HG03066 (cell line): ENCODE measurements around the gene COL4A6.

Experiments
- ATAC-seq: cut with Tn5 transposase; IDR thresholded peaks from one replicate; pipeline ENCODE4 v1.9.1; 2021; ENCODE audit warnings: low read depth; ENCODE audit not compliant: unreplicated experiment

Gene COL4A6

DNA sequence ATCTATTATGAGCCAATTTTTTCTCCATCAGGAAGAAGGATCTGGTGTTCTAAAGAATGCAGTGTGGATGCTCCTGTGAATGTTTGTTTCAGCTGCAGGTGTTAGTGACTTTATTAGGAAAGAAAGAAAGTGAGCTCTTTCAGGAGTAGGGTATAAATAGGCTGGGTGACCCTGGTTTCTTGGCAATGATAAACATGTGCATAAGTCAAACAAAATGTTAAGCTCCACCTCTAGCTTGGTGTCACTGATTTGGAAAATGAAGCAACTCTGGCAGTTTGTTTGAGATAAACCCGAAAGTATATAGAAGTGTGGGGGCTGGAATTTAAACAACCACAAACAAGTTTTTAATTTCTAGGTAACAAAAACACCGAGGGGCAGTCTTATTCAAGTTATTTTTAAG is 152.3 kb downstream of the COL4A6 start:
- no peak for ATAC-seq

DNA sequence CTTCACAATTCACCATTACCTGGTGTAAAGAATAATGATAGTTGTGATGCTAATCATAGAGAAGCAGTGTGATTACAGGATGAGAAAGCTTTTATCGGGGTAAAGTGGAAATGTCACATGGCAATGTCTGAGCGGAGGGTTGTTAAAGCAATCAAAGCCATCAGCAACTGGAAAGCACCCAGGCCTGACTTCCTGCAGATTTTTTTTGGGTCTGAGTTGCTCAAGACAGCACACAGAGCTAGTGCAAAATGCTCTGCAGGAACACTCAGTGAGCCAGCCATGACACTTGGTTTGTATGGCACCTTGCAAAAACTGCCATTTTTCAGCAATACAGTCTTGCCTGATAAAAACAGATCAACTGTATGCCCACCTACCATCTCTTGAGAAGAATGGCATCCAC is 152.9 kb downstream of the COL4A6 start:
- ATAC-seq = no peak

DNA sequence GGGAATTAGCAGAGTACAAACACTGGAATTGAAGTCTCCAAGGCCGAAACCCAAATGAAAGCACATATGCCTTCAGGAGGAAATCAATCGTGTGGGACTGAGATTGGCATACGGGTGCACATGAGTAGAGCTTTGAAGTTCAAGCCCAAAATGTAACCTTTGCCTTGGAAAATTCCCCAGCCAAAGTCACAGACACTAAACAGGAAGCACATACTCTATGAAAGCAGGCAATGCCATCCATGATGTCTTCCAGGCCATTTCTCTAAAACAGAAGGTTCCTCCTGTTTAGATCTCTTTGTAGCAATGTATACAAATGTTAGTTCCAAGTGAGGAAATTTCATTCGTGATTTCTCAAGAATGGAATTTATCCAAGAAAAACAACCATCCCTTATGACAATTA is 162.5 kb downstream of the COL4A6 start:
- no peak for ATAC-seq

DNA sequence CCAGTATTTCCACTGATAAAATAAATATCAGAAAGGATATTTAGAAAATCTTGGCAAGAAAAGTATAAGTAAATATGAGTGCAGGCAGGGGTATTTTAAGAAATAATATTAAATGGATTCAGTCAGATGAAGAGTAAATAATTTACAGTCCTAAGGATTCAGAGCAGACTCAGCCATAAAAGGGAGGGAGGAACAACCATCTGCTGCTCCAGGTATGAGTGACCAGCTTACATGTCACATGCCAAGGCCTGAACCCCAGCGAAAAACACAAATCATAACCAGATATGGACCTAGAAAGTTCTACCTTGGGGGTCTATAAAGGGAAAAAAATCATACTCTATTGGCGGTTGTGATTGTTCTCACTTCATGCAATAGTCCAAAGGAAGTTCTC is 166.8 kb downstream of the COL4A6 start:
- no peak for ATAC-seq

DNA sequence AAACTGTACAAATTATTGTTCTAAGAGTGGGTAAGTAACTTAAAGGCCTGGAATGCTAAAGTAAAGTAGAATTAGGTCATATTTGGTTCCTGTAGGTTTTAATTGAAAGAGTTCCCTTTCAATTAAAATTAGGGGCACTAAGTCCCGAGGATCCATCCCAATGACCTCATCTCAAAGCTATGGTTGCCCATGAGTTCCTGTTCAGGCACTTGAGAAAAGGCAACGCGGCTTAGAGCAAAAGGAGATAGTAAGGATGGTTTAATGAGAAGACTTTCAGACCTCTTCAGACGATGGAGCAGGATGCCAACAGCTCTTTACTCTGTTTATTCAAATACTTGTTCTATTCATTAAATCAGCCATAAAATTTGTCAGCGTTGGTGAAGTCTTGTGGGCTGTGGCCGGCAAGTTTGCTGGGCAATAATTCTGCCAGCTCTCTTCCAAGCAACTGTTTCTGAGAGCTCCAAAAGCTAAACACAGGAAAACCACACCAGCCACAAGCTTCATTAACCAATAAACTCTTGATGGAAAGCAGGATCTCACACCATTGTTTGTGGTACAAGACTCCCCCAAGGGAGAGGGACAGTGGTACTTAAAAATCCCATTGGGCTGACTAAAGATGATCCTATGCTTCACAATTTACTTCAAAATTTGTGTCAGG is 167.4 kb downstream of the COL4A6 start:
- ATAC-seq = no peak

DNA sequence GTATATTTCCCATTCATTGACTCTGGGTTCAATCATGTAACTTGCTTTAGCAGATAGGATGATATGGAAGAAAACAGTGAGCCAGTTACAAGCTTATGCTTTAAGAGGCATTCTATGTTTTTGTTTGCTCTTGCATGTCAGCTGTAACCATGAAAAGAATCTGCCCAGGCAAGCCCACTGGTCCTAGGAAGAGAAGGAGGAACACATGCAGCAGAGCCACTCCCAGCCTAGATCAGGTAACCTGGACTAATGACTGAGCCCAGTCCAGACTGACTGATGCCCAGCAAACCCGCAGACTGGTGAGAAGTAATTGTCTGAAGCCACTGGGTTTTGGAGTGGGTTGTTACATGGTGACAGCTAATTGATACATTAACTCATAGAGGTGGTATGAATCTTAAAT is 167.9 kb downstream of the COL4A6 start:
- ATAC-seq = no peak

DNA sequence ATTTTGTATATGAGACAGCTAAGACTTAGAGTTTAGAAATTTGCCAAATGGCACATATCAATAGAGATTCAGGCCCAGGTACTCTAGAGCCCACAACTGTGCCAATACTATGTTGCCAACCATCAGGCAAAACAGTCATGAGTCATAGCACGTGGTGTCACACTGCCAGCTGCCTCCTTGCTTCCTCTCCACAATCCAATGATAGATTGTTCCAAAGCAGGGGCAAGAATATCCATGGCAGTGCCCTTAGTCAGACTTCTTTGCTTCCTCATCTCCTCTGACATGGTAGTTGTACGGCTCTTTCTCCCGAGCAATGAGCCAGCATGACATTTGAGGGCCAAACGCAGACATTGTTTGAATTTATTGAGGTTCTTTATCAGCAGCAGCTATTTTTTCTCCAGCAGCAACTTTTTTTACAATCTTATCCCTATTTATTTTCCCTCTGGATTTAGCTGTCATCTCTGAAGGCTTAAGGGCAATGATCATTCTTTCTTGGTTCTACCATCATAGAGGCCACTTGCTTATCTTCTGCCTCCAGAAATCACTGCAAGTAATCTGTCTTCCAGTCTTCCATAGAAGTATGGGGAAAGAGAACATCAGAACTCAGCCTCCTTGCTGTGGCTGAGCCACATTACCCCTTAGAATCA is 169.7 kb downstream of the COL4A6 start:
- ATAC-seq = no peak

DNA sequence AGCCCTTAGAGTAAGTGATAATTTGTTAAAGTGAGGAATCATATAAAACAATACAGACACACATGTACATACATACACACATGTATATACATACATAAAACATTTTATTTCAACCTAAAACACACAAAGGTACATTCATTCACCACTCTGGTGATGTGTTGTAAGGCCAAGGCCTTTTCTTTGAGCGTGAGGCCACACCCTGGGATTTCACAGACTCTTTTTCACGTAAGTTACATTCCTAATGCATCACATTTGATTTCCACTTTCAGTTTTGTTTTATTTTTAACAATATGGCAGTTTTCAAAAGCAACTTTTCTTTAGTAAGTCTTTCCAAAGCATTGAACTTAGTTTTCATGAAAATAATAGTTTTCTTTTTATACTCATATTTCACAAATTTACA is 170.7 kb downstream of the COL4A6 start:
- ATAC-seq = no peak

DNA sequence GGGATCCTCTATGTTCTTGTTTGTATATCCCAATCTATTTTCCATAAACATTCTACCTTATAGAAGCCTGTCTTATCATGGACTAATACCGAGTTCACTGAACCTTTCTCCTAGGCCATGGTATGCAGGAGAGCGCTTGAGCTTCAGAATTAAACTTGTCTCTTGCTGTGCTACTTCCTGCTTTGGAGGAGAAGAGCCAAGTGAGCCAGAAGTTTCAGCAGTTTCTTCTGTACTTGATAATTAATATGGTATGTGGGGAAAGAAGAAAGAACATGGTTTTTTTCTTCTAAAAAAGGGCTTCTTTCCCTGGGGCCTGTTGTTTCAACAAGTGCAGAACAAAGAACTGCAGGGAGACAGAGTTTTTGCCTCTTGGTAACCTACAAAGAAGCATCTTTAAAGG is 173.8 kb downstream of the COL4A6 start:
- no peak for ATAC-seq

DNA sequence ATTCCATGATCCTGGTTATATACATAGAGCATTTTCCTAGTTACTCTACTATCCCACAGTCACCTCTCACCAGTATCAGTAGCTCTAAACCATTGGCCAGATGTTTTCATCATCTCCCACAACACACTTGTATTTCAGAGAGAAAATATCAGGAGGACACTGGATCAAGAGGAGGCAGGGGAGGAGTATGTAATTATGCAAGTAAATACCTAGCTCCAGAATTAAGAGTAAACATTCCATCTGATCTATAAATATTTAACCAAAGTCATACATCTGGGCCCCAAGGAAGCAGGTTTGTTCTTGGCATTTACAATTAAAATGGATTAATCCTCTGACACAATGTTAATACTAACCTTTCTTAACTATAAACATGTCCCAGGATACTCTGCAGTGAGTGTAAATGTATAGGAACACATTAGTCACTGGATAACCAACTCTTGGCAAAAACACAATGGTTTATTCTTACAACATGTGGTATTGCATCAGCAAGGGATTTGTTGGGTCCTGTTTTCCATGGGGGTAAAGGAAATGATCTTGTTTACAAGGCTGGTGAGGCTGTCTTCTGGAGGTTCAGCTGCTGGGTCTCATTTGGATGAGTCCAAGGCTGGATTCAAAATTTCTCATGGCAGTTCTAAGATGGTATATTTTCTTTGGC is 176.5 kb downstream of the COL4A6 start:
- no peak for ATAC-seq

DNA sequence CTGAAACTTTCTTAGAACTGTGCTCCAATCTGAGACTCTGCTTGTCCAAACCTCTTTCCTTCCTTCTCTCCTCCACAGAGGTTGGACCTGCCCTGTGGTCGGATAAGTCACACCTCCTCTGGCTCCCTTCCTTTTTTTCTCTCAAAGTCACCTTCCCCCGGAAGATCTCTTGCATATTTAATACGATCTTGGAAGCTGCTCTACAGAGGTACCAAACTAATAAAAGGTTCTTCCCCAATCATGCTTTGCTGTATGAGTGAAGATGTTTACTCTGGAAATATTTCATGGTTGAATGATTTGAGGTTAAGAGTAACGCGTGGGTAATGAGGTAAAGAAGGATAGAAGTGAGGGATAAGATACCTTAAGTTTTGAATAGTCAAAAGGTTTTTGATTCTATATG is 180.7 kb downstream of the COL4A6 start:
- no peak for ATAC-seq

DNA sequence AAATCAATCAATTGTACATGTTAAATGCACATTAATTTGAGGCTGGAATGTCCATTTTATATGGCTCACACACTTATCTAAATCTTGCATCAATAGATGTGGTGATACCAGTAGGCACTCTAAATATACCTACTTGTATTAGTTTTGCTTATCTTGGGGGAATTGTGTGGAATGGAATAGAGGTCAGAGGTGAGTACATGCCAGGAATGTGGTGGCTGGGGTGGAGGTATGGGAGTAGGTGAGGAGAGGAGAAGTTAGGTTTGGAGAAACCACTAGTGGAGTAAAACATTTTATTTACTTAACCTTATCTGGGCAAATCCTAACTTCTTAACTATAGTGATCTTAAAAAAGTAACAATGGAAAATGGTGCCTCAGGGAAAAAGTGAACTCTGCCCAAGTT is 183.6 kb downstream of the COL4A6 start:
- no peak for ATAC-seq

DNA sequence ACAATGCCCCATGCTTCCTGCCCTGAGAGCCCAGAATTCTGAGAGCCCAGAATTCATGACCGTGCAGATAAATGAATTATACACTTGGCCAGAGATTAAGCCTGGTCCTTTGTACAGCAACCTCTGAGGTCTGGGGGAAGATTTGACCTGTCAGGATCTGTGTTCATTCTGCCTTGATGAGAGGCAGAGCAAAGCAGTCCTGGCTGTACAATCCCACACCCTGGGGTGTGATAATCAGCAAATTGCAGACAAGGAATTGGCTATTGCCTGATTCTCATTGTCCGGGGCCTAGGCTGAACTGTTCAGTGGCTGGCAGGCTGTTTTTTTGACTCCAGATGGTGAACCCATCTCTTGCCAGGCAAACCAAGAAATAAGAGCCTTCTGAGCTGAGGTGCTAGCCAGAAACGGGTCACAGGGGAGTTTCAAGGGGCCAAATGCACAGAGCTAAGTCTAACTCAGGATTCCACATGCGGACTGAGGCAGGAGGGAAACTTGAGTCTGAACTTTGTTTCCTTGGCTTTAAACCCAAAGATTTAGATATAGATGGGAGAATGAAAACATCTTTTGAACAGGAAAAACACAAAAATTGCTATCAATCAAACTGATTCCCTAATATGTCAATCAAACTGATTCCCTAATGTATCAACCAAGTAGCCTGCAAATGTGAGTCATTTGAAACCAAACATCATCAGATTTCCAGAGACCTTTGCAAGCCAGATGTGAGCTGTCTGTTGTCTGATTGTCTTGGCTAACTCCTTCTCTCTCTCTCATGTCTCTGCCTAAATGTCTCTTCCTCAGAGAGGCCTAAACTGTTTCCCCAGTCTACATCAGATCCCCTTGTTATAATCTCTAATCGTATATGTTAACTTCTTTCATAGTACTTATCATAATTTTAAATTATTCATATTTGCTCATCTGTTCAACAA is 187.3 kb downstream of the COL4A6 start:
- ATAC-seq = no peak

DNA sequence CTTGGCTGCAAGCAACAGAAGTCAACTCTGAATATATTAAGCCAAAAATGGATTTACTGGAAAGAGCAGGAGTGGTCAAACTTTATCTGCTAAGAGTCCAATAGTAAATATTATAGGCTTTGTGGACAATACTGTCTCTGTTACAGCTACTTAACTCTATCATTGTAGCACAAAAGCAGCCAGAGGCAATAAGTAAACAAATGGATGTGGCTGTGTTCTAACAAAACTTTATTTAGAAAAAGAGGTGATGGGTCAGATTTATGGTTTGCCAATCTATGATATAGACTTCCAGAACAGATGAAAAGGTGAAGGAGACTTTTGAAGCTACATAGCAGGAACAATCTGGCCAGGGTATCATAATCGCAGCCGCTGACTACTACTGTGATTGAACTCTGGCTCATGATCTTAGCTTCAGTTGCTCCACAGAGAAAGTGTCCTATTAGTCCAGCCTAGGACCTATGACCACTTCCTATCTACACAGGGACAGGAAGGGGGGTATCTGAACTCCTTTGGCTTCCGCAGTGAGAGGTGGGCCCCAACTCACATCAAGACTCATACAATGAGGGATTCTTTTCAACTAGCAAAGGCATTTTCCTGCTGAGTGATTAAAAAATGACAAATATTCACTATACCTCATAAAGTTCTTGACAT is 191.8 kb downstream of the COL4A6 start:
- ATAC-seq = no peak

DNA sequence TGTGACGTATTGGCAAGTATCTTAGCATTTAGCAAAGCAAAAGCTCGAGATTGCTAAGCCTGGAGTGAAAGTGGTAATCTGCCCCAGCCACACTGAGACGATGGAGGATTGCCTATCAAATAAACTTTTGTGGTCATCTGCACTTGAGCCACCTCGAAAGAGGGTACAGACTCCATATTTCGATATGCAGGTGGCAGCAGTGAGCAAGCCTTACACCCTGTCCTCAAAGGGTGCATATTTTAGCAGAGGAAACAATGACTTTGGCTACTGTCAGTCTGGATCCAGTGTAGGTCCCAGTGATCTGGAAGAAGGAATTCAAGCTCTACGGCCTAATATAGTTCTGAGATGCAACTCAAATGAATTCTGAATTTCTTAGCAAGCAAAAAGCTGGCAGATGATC is 192.8 kb downstream of the COL4A6 start:
- ATAC-seq = no peak

DNA sequence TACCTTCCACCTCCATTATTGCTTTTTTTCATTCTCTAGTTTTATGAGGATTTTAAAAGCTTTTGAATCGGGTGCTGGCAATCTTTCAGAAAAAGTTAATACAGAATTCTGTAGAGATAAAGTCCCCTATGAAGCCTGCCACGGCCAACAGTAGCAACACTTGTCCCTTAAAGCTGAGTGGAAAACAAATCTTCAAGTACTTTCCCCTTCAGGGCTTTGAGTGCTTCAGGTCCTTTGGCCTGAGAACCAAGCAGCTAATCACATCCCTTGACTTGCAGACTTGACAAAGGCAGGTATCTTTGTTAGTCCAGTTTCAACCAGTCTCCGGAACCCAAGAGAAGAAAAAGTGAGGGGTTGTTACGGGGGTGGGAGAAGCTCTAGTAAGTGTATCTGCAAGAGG is 202.2 kb downstream of the COL4A6 start:
- ATAC-seq = no peak

DNA sequence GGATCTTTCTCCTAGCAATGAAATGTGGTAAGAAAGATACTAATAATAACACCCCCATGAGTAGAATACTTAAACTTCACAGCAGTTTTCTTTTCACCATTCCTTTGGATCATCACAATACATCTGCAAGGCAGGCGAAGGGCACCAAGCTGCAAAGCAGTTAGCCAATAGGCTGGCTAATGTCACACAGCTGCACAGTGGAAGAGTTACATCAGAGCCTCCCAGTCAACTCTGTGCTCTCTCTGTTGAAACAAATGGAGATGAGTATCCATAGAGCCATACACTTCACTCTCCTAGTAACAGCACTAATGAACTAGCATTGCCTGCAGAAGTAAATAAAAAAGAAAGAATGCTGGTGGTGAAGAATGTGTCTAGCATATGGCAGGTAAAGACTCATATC is 207.6 kb downstream of the COL4A6 start:
- no peak for ATAC-seq

DNA sequence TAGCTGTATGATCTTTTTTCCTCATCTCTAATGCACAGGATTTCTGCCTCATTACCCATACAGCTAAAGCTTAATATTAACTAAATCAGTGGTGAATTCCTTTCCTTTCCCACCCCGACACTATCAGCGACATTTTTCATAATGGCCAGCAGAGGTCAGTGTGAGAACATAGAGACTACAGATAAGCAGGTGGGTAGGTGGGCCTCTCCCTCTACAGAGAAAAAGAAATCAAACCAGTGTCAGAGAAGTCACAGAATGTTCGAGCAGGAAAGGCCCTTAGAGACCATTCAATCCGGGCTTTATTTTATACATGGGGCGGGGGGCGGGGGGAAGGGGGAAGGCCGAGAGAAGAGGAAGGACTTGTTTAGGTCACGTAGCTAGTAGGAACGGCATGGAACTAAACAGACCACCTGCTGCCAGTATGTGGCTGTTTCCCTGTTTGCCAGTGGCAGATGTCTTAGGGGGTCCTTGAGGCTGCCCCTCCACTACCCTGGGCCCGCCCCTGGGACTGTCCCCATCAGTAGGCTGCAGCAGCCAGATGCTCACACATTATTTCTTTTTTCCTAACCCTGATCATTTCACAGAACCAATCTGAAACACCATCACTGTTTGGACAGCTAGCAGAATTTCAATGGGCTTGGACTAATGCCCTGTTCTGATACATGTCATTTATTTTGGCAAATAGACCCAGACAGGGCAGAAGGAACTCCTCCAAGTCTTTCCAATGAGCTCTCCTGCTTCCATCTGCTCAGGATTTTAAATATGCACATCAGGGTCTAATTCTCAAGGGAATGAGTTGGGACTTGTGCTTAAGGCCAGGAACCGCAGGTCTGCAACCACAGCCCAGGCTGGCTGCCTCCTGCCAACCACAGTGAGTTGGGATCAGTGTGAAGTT is 213.2 kb downstream of the COL4A6 start:
- ATAC-seq = no peak

DNA sequence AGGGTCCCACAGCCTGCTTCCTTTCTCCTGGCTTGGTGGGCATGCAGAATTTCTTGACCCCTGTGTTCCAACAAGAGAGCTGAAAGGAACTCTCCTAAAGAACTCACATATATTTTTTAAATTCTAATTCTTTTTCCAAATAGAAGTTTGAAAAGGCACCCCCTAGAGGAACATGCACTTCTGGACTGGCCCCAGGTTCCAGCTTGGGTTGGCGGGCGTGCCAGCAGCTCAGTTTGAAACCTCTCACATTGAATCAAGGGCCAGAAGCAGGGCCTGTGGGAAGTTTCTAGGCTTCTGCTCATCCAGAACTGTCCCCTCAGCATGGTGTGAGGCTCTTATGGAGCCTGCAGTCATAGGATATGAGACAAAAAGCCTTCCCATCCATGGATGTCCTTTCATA is 214.0 kb downstream of the COL4A6 start:
- ATAC-seq = no peak

DNA sequence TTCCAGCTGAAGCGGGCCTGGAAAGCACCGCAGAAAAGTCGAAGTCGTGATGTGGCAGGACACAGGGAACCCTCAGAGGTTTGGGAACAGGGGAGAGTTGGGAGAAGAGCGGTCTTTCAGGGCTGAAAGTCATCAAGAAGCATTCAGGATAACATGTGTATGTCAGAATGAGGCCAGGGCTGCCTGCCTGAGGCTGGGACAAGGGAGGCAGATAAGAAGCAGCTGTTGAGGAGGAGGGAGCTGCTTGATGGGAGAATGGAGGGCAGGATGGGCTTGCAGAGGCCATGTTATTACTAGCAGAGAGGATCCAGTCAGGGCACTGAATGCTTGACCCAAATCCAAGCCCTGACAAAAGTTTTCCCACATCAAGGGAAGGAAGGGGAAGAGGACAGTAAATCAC is 214.6 kb downstream of the COL4A6 start:
- ATAC-seq = no peak
